HG03135 (cell line): ENCODE results near the gene PSMD13.

ENCODE experiments used
- ATAC-seq: cut with Tn5 transposase; IDR thresholded peaks from one replicate; pipeline ENCODE4 v1.9.1; 2021; ENCODE audit warnings: mild to moderate bottlenecking, moderate library complexity; ENCODE audit not compliant: unreplicated experiment

PSMD13 gene

DNA sequence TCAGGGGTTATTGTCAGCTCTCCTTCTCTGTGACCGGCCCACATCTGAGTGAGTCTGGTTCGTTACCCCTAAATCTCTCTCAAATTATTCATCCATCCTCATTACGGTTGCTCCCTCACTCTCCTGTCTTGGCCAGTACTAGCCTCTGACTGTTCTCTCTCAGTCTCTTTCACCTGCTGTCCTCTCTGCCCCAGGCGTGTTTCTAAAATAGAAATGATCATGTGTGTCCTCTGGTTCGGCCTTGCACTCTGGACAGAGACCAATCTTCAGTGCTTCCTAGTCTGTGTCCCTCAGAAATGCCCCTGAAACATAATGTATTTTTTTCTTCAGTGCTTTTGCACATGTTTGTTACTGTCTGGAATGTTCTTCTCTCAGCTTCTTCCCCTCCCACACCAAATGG is 4.9 kb downstream of the PSMD13 start:
- ATAC-seq, result no peak

DNA sequence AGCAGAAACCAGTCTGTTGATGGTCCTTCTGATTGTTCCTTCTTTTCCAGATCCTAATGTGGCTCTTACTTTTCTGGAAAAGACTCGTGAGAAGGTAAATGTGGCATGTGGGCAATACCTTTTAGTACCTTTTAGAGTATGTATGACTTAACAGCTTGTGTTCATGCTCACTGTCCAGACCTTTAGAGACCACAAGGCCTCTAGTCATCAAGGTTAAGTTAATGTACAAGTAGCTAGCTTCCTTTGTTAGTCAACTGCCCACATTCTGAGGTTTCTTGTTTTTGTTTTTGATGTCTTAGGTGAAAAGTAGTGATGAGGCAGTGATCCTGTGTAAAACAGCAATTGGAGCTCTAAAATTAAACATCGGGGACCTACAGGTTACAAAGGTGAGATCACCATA is 7.6 kb downstream of the PSMD13 start:
- no peak for ATAC-seq

DNA sequence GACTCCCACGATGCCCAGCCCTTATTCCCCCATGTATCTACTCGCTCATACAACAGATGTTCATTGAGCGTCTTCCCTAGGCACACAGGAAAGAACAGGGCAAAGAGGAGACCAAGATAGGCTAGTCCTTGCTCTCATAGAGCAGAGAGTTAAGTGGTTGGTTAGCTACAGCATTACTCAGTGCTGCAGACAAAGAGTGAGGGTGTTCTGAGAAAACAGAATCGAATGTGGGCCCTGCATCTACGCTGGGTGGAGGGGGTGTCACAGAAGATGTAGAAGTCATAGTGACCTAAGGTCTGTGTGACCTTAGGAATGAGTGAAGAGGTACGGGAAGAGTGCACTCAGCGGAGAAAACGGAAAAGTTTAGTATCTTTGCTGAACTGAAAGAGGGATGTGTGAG is 12.3 kb downstream of the PSMD13 start:
- no peak for ATAC-seq

DNA sequence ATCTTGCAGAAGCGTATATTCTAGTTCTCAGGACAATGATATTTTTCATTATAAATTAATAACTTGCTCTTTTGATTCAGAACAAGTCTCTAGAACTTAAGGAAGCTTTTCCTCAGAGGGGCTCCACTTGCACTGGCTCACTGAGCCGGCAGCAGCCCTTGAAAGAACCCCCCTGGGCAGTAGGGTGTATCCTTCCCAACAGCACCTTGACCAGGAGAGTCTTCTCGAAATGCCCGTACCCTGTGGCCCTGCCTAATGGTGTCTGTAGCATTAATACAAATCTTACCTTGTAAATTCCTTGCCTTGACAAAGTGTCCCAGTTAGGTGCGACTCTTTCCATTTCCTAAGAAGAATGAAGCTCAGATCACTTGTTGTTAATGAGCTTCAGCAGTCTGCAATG is 13.5 kb downstream of the PSMD13 start:
- ATAC-seq, result no peak

DNA sequence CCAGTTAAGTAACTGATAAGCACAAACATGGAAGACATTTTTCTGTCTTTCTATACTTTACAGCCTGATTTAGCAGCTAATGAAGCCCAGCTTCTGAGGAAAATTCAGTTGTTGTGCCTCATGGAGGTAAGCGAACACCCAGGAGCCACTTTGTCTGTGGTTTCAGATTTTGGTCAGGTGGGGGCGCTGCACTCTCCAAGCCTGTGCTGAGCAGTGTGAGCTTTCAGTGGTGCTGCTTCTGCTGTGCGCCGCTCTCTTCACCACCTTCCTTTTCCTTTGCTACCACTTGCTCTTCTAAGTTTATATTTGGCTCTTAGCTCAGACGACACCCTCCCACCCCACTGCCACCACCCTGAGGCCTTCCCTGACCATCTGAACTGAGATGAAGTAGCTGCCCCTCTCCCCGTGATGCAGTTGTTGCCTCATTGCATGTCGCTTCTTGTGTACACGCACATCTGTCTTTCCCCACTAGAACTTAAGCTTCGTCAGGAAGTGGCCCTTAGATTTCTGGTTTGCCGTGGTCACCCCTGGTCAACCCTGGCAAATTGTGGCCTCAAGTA is 14.0 kb downstream of the PSMD13 start:
- no peak for ATAC-seq

DNA sequence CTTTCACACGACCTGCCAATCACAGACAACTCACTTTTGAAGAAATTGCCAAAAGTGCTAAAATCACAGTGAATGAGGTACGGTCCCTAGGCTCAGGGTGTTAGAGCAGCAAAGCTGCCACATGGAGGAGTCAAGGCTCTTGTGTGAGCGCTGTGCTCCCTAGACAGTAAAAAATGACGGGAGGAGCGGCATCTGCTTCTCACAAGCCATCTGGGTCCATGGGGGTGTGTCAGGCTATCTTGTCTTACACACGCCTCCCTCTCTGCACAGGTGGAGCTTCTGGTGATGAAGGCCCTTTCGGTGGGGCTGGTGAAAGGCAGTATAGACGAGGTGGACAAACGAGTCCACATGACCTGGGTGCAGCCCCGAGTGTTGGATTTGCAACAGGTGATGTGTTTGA is 14.8 kb downstream of the PSMD13 start:
- ATAC-seq, result no peak

DNA sequence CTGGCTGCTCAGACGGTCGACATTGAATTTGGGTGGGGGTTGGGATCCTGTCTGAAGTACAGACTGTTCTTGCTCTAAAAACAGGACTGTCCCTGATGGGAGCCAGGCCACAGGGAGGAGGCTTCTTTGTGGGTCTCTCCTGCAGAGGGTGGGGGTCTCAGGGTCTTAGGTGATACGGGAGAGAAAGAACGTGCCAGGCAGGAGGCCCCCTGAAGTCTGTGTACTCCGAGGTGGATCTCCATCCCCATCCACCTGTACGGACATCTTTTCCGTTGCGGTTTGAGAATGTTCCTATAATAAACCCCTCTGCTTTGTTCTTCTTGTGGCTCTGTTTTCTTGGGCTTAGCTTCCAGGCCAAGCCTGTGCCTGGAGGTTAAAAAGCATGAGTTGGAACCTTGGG is 15.9 kb downstream of the PSMD13 start:
- ATAC-seq, result no peak

DNA sequence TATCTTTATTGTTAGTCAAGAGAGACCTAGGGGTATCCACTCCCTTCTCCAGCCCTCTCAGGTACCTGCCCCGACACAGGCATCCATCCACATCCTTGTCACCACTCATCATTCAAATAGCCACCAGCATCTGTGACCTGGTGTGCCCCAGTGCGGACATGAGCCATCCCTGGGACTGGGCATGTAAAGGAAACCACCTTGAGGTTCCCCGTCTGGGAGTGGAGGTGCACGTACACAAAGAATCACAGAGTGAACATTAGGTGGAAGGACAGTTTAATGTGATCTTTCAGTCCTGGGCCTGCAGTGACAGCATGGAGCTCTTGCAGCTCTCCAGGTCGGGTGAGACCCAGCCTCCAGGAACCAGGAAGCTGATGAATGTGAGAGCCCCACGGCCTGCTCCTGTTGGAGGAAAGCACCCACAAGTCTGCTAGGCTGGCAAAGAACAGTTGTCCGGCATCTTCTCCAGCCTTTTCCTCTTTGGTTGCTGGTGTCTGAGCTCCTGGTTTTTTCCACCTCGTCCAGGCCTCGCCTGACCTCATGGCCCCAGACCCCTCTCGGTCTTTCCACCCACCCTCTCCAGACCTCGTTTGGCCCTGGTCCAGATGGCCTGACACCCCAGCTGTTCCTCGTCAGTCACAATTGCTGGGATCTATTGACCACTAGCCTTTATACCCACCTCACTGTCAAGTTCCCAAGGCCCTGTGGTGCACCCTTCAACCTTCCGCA is 16.5 kb downstream of the PSMD13 start:
- ATAC-seq, result no peak

DNA sequence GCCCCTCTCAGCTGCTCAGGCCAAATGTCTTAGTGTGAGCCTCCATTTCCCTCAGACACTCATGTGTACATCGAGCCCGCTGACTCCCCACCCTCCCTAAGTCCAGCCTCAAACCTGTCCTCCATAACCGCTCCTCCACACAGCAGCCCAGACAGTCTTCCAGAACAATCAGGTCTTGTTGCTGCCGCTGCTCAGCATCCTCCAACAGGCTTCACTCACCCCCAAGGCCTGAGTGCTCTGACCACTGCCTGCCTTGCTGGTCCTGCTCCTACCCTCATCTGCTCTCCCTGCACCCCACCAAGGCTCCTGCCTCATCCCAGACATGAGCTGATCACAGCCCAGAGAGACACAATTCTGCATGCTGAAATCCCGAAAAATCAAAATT is 17.1 kb downstream of the PSMD13 start:
- ATAC-seq, result no peak

DNA sequence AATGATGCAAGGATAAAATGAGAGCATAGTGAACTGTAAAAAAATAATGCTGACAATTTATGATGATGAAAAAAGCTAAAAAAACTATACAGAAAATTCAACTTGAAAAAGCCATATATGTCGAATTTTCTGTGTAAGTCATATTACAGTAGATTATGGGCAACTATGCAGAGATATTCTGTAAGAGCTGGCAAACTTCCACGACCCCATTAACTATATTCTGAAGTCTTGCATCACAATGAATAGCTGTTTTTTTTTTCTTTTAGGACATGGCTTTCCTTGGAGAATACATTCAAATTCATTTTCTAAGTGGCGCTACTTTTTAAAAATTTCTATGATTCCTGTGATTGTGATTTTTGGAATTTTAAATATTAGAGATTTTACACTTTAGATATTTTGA is 18.4 kb downstream of the PSMD13 start:
- no peak for ATAC-seq

DNA sequence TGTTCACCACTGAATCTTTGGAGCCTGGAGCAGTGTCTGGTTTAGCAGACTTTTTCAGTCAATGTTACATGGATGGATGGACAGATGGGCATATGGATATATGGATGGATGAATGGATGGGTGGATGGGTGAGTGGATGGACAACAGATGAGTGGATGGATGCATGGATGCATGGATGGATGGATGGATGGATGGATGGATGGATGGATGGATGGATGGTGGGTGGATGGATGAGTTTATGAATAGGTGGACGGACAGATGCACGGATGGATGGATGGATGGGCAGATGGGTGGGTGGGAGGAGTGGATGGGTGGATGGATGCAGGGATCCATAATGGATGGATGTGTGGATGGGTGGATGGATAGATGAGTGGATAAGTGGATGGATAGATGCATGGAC is 19.0 kb downstream of the PSMD13 start:
- ATAC-seq, result no peak

DNA sequence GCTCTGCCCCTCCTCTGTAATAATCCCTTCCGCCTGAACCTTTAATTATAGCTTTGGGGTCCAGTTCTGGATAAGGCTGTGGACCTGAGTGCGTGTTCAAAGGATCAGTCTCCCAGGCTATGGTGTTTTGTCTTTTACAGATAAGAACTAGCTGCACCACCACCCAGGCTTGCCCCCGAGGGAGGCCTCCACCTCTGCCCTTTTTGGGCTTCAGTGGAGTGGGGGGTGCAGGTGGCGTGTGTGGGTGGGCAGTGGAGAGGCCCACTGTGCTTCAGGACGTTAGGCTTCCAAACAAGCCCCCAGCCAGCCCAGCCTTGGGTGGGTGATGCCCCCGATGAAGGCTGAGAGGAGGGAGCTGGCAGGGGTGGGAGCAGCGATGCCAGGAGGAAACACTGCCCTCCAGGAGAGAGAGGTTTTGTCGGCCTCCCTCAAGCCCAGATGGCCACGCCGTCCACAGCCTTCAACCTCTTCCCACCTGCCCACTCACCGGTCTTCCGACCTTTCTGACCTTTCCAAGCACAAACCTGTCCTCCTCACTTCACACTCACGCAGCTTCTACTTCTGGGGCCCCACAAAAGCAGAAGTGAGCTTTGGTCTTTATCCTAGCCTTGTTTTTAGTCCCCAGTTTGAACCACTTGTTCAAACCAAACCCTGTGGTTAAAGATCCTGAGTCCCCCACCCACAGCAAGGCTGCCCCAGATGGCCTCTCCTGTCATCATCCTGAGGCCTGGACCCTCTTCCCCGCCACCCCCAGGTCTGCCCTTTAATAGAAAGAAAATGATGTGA is 20.4 kb downstream of the PSMD13 start:
- no peak for ATAC-seq

DNA sequence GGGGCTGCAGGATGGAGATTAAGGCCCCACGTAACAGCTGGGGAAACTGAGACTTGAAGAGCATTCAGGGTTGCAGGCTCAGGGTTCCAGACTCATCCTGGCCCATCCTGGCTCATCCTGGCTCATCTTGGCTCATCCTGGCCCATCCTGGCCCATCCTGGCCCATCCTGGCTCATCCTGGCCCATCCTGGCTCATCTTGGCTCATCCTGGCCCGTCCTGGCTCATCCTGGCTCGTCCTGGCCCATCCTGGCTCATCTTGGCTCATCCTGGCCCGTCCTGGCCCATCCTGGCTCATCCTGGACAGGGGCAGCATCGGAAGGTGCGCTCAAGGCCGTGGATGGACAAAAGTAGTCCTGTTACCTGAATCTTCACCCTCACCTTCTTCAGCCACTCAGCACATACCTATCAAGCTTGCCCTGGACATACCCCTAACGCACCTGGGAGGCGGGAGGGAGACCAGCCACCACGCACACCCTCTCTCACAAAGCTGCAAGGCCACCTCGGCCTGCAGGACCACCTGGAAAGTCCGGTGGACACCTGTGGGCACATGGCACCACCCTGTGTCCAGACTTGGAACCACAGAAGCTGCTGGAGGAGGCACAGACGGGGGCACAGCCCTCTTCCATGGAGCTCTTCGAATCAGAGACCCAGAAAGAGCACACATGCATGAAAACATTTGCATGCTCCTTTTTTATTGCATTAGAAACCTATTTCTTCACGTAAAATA is 21.2 kb downstream of the PSMD13 start:
- ATAC-seq, result no peak

DNA sequence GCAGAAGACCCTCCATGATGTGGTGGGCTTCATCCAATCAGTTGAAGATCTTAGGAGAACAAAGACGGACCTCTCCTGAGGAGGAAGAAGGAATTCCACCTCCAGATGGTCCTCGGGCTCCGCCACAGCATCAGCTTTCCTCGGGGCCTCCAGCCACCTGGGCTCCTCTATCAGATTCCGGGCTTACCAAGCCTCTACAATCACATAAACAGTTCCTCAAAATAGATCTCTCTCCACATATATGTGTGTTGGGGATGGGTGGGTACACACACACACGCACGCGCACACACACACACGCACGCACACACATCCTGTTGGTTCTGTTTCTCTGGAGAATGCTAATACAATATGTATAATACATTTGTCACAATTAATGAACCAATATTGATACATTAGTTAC is 22.6 kb downstream of the PSMD13 start:
- ATAC-seq, result no peak

DNA sequence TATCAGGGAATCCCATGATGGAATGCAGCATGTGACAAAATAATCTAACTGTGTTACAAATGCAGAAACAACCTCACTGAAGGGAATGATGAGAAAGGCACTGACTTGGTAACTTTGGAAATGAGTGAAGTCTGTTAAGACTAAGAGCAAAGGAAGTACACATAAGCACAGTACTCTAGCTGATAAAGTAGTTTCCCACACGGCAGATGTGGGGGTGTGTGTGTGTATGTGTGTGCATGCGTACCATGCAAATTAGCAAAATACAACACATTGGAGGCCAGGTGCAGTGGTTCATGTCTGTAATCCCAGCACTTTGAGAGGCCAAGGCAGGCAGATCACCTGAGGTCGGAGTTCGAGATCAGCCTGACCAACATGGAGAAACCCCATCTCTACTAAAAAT is 24.8 kb downstream of the PSMD13 start:
- ATAC-seq, result no peak

DNA sequence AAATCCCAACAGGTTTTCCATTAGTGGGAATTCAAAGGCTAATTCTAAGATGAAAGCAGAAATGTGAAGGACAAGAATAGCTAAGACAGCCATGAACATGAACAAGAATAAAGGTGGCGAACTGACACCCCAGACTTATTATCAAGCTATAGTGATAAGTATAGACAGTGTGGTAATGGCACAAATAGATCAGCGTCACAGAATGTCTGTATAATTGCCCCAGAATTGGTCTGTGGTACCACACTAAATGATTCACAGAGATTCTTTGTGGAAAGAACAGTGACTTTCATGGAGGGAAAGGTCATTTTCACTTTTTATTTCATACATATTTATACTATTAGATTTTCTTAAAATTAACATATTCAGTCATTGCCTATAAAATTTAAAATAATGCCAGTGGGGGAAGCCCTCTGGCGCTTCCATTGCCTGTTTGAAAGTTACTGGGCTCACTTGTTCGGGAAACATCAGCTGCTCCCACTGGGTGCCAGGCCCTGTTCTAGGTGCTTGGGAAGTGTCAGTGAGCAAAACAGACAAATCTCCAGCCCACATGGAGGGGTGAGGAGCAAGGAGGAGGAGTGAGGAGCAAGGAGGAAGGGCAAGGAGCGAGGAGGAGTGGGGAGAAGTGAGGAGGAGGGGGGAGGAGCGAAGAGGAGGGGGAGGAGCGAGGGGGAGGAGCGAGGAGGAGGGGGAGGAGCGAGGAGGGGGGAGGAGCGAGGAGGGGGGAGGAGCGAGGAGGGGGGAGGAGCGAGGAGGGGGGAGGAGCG is 30.1 kb downstream of the PSMD13 start:
- ATAC-seq, result no peak

DNA sequence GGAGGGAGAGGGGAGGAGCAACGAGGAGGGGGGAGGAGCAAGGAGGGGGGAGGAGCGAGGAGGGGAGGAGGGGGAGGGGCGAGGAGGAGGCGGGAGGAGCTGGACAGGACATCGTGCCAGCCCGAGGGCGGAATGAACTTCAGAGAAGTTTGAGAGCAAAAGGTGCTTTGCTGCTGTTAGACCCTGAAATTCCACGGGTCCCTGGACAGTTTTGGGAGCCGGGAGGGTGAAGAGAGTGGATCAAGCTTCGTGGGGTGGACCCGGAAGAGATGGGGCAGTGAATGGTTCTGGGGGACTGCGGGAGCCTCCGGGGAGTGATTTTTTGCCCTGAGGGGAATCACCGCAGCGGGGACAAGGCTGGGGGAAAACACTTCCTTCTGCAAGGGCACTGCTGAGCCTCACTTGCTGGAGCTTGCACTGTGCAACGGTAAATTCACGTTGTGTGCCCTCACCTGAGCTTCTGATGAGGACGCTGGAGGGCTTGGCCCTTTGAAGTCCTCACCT is 30.8 kb downstream of the PSMD13 start:
- no peak for ATAC-seq

DNA sequence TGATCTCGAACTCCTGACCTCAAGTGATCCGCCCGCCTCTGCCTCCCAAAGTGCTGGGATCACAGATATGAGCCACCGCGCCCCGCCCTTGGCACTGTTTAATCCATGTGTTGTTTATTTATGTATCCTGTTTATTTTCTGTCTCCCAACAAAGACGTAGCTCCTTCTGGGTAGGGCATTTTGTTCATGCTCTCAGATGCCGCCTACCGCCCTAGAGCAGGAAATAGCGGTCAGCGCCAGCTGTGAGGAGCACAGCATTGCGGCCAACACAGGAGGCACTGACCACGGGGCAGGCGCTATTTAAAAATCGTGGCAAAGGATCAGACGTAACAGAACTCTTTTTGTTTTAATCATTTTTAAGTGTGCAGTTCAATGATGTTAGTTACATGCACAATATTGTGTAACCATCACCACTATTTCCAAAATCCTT is 32.0 kb downstream of the PSMD13 start:
- ATAC-seq, result peak; percentile 47

DNA sequence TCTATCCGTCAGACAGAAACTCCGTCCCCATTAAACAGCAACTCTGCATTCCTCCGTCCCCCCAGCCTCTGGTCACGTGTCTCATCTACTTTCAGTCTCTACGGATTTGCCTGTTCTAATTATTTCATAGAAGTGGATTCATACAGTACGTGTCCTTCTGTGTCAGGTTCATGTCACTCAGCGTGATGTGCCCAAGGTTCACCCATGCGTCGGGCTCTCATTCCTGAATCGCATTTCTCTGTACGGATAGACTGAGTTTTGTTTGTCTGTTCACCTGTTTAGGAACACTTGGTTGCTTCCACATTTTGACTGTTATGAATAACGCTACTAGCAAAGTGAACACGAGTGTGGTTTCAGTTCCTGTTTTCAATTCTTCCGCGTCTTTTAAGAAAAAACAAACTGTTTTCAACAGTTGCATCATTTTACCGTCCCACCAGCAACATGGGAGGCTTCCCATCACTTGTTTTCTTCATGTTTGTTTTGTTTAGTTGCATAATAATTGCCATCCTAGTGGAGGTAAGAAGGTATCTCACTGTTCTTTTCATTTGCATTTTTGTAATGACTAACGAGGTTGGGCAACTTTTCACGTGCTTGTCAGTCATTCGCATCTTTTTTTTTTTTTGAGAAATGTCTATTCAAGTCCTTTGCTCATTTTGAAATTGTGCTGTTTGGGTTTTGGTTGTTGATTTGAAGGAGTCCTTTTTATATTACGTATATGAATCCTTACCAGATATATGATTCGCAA is 32.5 kb downstream of the PSMD13 start:
- ATAC-seq, result peak; percentile 68
